UCSD-AML1 (cell line): ENCODE data around the gene PGAM4.
"Not testable (repeated sequence)": the region's sequence is repeated elsewhere in the genome, so short reads cannot be mapped to it uniquely, and the experiment has no call there.

Source experiments
- DNase-seq: peaks from one replicate; lab custom pipeline; 2025; ENCODE audit not compliant: unreplicated experiment; lab: John Stamatoyannopoulos, UW

The PGAM4 gene

GRCh38 chrX:77930581-77930980 lies 38.9 kb downstream of the PGAM4 start:
- DNase-seq: no peak

GRCh38 chrX:77925764-77926163 lies 43.7 kb downstream of the PGAM4 start:
- no peak for DNase-seq

GRCh38 chrX:77924320-77924859 lies 45.0 kb downstream of the PGAM4 start:
- DNase-seq: no peak

- no peak for DNase-seq
Measured at GRCh38 chrX:77922787-77923186, 46.7 kb downstream of the PGAM4 start.

- not testable (repeated sequence) for DNase-seq
Measured at GRCh38 chrX:77919370-77919769, 50.1 kb downstream of the PGAM4 start.

GRCh38 chrX:77918568-77918967 lies 50.9 kb downstream of the PGAM4 start:
- DNase-seq: no peak
